ENCODE results near the gene FAM43B. TPM values are rescaled to one million over a fixed set of nuclear protein-coding genes. Genes with fewer than 3 reads are reported as not detected.
"Not testable (repeated sequence)": the region's sequence is repeated elsewhere in the genome, so short reads cannot be mapped to it uniquely, and the experiment has no call there.

The FAM43B gene, protein sequence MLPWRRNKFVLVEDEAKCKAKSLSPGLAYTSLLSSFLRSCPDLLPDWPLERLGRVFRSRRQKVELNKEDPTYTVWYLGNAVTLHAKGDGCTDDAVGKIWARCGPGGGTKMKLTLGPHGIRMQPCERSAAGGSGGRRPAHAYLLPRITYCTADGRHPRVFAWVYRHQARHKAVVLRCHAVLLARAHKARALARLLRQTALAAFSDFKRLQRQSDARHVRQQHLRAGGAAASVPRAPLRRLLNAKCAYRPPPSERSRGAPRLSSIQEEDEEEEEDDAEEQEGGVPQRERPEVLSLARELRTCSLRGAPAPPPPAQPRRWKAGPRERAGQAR
- total RNA-seq = not detected

DNA sequence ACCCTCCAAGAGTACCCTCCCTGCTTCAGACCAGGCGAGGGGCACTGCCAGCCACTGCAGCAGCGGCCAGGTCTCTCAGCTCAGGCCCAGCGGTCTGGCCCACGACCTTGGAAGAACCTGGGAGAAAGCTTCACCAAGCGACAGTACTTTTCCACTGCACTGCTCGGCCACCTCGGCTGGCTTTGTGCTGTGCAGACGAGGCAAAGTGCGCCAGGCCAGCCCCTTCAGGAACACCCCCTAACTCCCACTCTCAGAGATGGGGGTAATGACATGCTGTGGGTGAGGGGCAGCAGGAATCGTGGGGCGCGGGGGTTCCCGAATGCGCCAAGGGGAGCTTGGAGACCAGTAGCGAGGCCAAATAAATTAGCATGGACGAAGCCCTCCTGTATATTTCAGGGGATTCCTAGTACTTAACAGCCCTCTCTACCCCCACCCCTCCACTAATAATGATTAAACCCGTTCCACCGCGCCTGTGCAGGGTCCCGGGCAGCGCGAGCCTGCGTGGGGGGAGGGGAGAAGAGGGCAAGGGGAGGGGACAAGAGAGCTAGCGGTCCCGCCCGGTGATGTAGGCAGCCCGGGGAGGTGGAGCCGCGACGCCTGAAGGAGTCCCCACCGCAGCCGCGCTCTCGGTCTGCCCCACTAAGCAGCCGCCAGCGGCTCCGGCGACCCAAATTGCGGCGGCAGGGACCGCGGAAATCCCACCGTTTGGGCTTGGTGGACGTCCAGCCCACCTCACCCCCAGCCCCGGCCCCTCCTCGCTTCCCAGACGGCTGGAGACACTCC, at the start of gene FAM43B:
FAM43B (plus strand) TSS at position 629 of the 783 bp plus-strand sequence. CDS start 401 bp downstream, outside the sequence.
- ChIA-PET CTCF (no interaction called here), POLR2A (no interaction called here)

DNA sequence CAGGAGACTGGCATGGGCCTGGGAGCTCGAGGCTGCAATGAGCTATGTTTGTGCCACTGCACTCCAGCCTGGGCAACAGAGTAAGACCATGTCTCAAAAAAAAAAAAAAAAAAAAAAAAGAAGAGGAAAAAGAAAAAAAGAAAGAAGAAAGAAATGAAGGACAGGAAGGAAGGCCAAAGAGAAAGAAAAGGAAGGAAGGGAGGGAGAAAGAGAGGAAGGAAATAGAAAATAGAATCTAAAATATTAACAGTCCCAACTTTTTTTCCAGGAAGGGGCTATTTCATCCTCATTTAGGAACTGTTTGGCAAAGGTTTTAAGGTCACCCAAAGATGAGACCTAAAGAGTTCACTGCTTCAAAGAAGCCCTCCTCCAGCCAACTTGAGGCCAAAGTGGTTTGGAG, 46.9 kb upstream of the FAM43B start:
- POLR2A ChIA-PET = interaction anchor here (0.7 kb wide), 1 partner anchor 1142 kb away, joined by 13 read pairs; no protein-coding TSS in a partner anchor
- CTCF ChIA-PET = interaction anchor here (0.6 to 1.7 kb wide), 2 partner anchors 11 to 293 kb away, joined by 4 to 7 read pairs; no protein-coding TSS in a partner anchor

- ChIA-PET CTCF (interaction anchor here (0.6 to 1.7 kb wide), 3 partner anchors 13 to 1565 kb away, joined by 3 to 7 read pairs (median 4); no protein-coding TSS in a partner anchor), POLR2A (no interaction called here)
Measured at GRCh38 chr1:20507248-20507563, 45.2 kb upstream of the FAM43B start.

- CTCF ChIA-PET = no interaction called here
- POLR2A ChIA-PET = interaction anchor here (0.9 kb wide), 1 partner anchor 126 kb away, joined by 3 read pairs; no protein-coding TSS in a partner anchor
Measured at GRCh38 chr1:20507564-20508410, 44.6 kb upstream of the FAM43B start, which contains the start of gene MUL1. TSS of gene MUL1 (minus strand) at chr1:20508151. CDS start at chr1:20508024, 127 bp downstream.

DNA sequence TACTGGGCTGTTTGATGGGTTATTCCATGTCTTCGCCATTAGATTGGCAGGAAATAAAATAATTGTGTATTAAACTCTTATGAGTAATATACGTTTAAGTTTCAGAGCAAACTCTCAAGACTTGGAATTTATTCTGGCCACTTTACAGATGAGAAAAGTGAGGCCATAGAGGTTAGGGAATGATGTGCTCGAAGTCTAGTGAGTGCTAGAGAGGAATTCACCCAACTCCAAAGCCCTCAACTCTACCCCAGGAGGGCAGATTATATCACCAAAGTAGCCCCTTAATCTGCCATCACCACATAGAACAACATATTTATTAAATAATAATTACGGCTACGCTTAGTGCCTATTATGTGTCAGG, 44.0 kb upstream of the FAM43B start:
- POLR2A ChIA-PET = interaction anchor here (0.9 kb wide), 1 partner anchor 125 kb away, joined by 3 read pairs; no protein-coding TSS in a partner anchor
- CTCF ChIA-PET = no interaction called here

DNA sequence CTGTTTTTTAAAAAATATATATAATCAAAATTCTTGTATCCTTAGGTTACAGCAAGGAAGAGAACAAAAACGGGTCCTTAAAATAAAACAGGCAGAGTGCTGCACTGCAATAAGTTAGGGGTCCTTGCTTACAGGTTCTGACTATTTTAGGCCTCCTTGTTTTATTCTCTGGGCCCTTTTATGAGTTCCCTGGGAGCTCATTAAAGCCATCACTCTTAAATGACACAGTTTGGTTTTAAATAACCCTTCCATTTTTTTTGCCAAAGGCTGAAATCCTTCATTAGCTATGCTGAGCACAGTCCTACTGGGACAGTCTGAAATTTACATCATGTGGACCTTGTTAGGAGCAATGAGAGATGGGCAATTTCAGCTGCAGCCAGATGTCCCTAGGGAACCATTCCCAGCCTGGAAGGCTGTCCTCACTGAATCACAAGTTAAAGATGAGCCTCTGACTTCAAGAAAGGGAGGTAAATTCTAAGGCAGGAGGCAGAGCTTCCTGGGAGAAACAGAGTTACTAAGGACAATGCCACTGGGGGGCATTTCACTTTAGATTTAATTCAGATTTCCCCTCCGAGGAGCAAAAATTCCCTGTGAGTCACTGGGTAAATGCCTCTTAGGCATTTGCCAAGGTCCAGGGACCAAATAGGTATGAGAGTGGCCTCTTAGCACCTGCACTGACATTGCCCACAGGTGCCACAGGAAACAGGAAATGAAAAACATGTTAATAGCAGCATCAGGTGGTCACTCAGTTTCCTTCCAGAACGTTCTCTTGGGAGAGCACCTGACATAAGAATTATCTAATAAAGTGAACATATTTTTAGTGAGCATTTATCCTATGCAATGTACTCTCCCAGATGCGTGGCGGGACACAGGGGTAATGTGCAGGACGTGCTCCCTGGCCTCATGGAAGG, 40.6 kb upstream of the FAM43B start:
- POLR2A ChIA-PET = no interaction called here
- CTCF ChIA-PET = no interaction called here

GRCh38 chr1:20519609-20520262, 32.6 kb upstream of the FAM43B start:
- CTCF ChIA-PET, POLR2A ChIA-PET: not testable (repeated sequence)

DNA sequence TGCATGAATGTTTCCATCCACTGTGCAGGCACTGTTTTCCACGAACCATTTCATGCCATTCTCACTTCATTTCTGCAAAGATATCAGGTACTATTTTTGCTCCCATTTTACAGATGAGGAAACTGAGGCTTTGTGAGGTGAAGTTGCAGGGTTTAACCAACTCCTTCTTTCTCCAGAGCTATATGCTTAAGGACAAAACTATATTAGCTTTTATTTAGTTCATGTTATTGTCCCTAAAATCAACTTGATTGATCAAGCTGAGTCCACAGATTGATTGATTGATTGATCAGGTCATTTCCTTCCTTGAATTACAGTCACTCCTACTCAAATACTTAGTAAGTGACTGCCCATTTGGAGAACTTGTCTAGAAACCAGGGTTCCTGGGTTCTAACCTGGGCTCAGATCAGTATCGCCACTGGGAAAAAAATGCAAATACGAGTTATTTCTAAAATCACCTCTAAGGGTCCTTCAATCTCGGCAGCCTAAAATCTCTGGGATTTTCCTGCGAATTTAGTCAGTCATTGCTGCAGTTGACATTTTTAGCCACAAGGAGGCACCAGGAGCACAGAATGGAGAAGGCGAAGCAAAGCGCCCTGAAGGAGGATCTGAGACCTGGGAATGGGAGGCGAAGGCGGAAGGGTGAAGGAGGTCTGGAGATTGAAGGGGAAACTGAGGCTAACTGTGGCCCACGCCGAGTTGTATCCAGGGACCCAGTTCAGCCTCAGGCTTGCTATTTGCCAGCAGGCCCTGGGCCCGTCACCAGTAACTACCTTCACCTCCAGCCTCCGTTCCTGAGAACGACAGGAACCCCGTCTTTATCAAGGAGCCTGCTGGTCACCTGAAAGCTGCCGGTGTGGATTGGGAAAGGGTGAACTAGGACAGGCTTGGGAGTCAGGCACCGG, 30.2 kb upstream of the FAM43B start:
- ChIA-PET POLR2A (interaction anchor here (0.7 kb wide), 1 partner anchor 209 kb away, joined by 7 read pairs; no protein-coding TSS in a partner anchor), CTCF (interaction anchor here (0.7 to 3.0 kb wide), 2 partner anchors 9 to 118 kb away, joined by 3 to 12 read pairs; no protein-coding TSS in a partner anchor)

DNA sequence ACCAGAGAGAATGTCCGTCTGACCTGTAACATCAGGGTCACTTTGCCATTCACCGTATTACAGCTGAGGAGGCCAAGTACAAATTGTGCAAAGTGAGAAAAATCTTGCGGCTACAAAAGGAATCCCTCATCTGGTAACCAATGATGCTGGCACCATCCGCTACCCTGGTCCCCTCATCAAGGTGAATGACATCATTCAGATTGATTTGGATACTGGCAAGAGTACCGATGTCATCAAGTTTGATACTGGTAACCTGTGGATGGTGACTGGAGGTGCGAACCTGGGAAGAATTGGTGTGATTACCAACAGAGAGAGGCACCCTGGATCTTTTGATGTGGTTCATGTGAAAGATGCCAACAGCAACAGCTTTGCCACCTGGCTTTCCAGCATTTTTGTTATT, 26.1 kb upstream of the FAM43B start:
- ChIA-PET CTCF (no interaction called here), POLR2A (no interaction called here)

GRCh38 chr1:20528221-20528620, 24.2 kb upstream of the FAM43B start:
- ChIA-PET POLR2A (no interaction called here), CTCF (interaction anchor here (0.7 kb wide), 1 partner anchor 144 kb away, joined by 3 read pairs; no protein-coding TSS in a partner anchor)

- ChIA-PET POLR2A (no interaction called here), CTCF (no interaction called here)
Measured at GRCh38 chr1:20530306-20530705, 22.1 kb upstream of the FAM43B start.

- CTCF ChIA-PET = no interaction called here
- POLR2A ChIA-PET = no interaction called here
Measured at GRCh38 chr1:20530901-20531300, 21.5 kb upstream of the FAM43B start.

- ChIA-PET POLR2A (no interaction called here), CTCF (no interaction called here)
Measured at GRCh38 chr1:20533635-20534034, 18.7 kb upstream of the FAM43B start.

DNA sequence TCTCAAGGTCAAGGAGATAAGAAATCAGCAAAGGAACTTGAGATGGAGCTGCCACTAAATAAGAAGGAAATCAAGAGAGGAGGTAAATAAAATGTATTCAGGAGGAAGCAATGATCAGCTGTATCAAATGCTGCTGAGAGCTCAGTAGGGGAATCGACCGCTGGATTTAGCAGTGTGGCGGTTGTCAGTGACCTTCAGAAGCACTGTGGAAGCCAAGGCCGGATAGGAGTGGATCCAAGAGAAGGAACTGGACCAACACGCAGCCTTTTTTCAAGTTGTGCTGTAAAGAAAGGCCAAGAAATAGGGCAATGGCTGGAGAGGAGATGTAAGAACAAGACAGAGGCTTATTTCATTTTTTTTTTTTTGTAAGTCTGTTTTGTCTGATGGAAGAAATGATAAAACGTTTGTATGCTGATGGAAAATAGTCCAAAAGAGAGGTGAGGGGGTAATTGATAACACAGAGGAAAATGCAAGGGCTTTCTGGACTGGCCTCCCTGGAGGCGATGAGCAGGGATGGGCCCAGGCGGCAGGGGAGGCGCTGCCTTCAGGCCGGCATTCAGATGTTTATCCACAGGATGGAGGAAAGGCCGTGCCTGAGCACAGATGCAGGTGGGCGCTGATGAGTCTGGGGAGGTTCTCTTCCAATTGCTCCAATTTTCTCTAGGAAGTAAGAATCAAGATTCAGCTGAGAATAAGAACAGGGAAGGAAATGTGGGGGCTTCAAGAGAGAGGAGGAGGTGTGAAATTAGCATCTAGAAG, 17.5 kb upstream of the FAM43B start:
- POLR2A ChIA-PET = no interaction called here
- CTCF ChIA-PET = no interaction called here

- ChIA-PET POLR2A (no interaction called here), CTCF (no interaction called here)
Measured at GRCh38 chr1:20538227-20538626, 14.1 kb upstream of the FAM43B start.

GRCh38 chr1:20538760-20539551, 13.4 kb upstream of the FAM43B start:
- ChIA-PET CTCF (interaction anchor here (0.6 kb wide), 1 partner anchor 57 kb away, joined by 3 read pairs; no protein-coding TSS in a partner anchor), POLR2A (no interaction called here)

Measured in activated CD8-positive, alpha-beta memory T cell treated with anti-CD3 and anti-CD28 coated beads for 36 hours (primary cell).